OCI-LY3 (cell line): Measurements from ENCODE around the gene ST6GALNAC5.

Experiments
- H2AFZ ChIP-seq: fragments of 200-600, 300-600 bp; shearing (Covaris generic); 2 replicates; pipeline ENCODE4 v1.6.0; 2014; ENCODE audit warnings: antibody characterized with exemption, low read depth, low read length
- H3K27ac ChIP-seq: fragments of 200-600, 300-600 bp; sonication (generic); 2 replicates; pipeline ENCODE4 v1.5.1; 2014; ENCODE audit warnings: mild to moderate bottlenecking, low read length, moderate library complexity, mixed read lengths
- H3K27me3 ChIP-seq: fragments of 200-600, 300-600 bp; sonication (generic); 2 replicates; pipeline ENCODE4 v1.6.1; 2014; ENCODE audit warnings: low read depth, low read length, mixed read lengths
- H3K36me3 ChIP-seq: fragments of 200-600, 300-600 bp; sonication (generic); replicated peaks from 2 replicates; pipeline ENCODE3; 2014; ENCODE audit warnings: low read depth, low read length, mixed read lengths
- H3K4me1 ChIP-seq: fragments of 300-600, 200-600 bp; sonication (generic); 2 replicates; pipeline ENCODE4 v1.6.1; 2014; ENCODE audit warnings: low read length, mixed read lengths
- H3K4me2 ChIP-seq: fragments of 200-600, 300-600 bp; sonication (generic); 2 replicates; pipeline ENCODE4 v1.6.1; 2014; ENCODE audit warnings: low read length, mixed read lengths
- H3K4me3 ChIP-seq: fragments of 300-600, 200-600 bp; sonication (generic); 2 replicates; pipeline ENCODE4 v1.5.1; 2014; ENCODE audit warnings: antibody characterized with exemption, mild to moderate bottlenecking, low read length, moderate library complexity
- H3K79me2 ChIP-seq: fragments of 300-600, 200-600 bp; shearing (Covaris generic); 2 replicates; pipeline ENCODE4 v1.6.1; 2014; ENCODE audit warnings: mild to moderate bottlenecking, low read length, mixed read lengths
- H3K9ac ChIP-seq: fragments of 300-600, 200-600 bp; shearing (Covaris generic); 2 replicates; pipeline ENCODE4 v1.6.0; 2014; ENCODE audit warnings: mild to moderate bottlenecking, low read length, moderate library complexity
- H3K9me3 ChIP-seq: fragments of 200-600, 300-600 bp; shearing (Covaris generic); 2 replicates; pipeline ENCODE4 v1.6.1; 2014; ENCODE audit warnings: low read length, mixed read lengths; ENCODE audit not compliant: insufficient read depth
- H4K20me1 ChIP-seq: fragments of 200-600, 300-600 bp; sonication (generic); 2 replicates; pipeline ENCODE4 v1.6.1; 2016; ENCODE audit warnings: low read length, mixed read lengths; ENCODE audit not compliant: insufficient read depth
- EZH2phosphoT487 ChIP-seq: fragments of 200-600 bp; shearing (Covaris generic); IDR thresholded peaks from 2 replicates; pipeline ENCODE4 v1.6.1; 2018; ENCODE audit warnings: antibody characterized with exemption, mixed run types, low read depth
- TF ChIP-seq, protein P1 (sequence below): fragments of 200-600, 300-600 bp; sonication (generic); IDR thresholded peaks from 2 replicates; pipeline ENCODE4 v1.5.1; 2014; ENCODE audit warnings: antibody characterized with exemption, low read length, low read depth

The ST6GALNAC5 gene

GRCh38 chr1:76841460-76841859, 25.8 kb upstream of the ST6GALNAC5 start:
- no peak overlapping the region for H3K4me2 ChIP-seq
- no peaks in the 10 kb centered on the region for H3K27me3 ChIP-seq
- H3K27ac ChIP-seq: no peak overlapping the region
- no peak overlapping the region for H2AFZ ChIP-seq
- TF ChIP-seq, protein P1, sequence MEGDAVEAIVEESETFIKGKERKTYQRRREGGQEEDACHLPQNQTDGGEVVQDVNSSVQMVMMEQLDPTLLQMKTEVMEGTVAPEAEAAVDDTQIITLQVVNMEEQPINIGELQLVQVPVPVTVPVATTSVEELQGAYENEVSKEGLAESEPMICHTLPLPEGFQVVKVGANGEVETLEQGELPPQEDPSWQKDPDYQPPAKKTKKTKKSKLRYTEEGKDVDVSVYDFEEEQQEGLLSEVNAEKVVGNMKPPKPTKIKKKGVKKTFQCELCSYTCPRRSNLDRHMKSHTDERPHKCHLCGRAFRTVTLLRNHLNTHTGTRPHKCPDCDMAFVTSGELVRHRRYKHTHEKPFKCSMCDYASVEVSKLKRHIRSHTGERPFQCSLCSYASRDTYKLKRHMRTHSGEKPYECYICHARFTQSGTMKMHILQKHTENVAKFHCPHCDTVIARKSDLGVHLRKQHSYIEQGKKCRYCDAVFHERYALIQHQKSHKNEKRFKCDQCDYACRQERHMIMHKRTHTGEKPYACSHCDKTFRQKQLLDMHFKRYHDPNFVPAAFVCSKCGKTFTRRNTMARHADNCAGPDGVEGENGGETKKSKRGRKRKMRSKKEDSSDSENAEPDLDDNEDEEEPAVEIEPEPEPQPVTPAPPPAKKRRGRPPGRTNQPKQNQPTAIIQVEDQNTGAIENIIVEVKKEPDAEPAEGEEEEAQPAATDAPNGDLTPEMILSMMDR: no peak
- no peak for TF ChIP-seq EZH2phosphoT487
- H3K36me3 ChIP-seq: no peaks in the 10 kb centered on the region
- no peaks in the 10 kb centered on the region for H3K4me1 ChIP-seq
- no peak overlapping the region for H3K9ac ChIP-seq
- no peaks in the 10 kb centered on the region for H3K9me3 ChIP-seq
- no peaks in the 10 kb centered on the region for H4K20me1 ChIP-seq
- no peak overlapping the region for H3K4me3 ChIP-seq
- H3K79me2 ChIP-seq: no peaks in the 10 kb centered on the region

DNA sequence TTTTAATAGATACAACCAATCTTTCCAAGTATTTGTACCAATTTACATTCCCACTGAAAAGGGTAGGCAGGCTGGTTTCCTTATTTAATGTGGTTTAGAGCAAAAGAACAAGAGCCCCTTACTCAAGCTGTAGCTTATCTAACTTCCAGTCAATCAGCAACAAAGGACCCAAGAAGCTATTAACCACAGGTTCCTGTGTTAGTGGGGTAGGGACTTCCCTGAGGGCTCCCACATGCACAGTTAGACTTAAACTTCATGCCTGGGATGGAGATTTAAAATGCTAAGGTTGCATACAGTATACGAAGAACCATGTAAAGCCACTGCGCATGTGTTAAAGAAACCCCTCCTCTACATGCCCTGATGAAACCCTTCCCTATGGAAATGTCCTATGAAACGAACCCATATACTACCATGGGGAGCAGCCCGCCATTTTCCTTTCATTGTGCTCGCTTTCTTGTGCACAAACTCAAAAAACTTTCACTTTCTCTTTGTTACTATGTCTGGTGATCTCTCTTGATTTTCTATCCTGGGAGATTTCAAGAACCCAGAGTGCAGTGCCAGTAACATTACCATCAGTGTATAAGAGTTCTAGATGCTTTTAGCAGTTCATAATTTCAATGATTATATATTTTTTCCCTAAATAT, 23.3 kb upstream of the ST6GALNAC5 start:
- no peaks in the 10 kb centered on the region for H3K4me1 ChIP-seq
- H3K36me3 ChIP-seq: no peaks in the 10 kb centered on the region
- H3K27ac ChIP-seq: no peak overlapping the region
- no peaks in the 10 kb centered on the region for H3K27me3 ChIP-seq
- H3K9ac ChIP-seq: no peak overlapping the region
- TF ChIP-seq EZH2phosphoT487: no peak
- TF ChIP-seq, protein P1: no peak
- no peaks in the 10 kb centered on the region for H3K9me3 ChIP-seq
- H4K20me1 ChIP-seq: no peaks in the 10 kb centered on the region
- H3K4me2 ChIP-seq: no peak overlapping the region; the same call in 1 of the 2 replicates
- H3K4me3 ChIP-seq: peak overlapping the region; percentile 10; the same call in 1 of the 2 replicates
- H3K79me2 ChIP-seq: no peaks in the 10 kb centered on the region
- no peak overlapping the region for H2AFZ ChIP-seq

GRCh38 chr1:76854255-76854654, 13.0 kb upstream of the ST6GALNAC5 start:
- Histone ChIP-seq H3K9ac (no peak overlapping the region), H3K79me2 (no peaks in the 10 kb centered on the region), H3K4me3 (no peak overlapping the region), H3K9me3 (no peaks in the 10 kb centered on the region), H4K20me1 (no peaks in the 10 kb centered on the region), H3K4me2 (no peak overlapping the region), H3K4me1 (no peaks in the 10 kb centered on the region), H2AFZ (no peak overlapping the region), H3K27ac (no peak overlapping the region), H3K36me3 (no peaks in the 10 kb centered on the region), H3K27me3 (no peaks in the 10 kb centered on the region)
- TF ChIP-seq EZH2phosphoT487: no peak
- TF ChIP-seq, protein P1: no peak

- no peak overlapping the region for H3K4me3 ChIP-seq
- no peaks in the 10 kb centered on the region for H3K27me3 ChIP-seq
- no peaks in the 10 kb centered on the region for H3K36me3 ChIP-seq
- no peak overlapping the region for H3K4me2 ChIP-seq
- H3K79me2 ChIP-seq: no peaks in the 10 kb centered on the region
- no peak for TF ChIP-seq EZH2phosphoT487
- TF ChIP-seq, protein P1: no peak
- no peaks in the 10 kb centered on the region for H4K20me1 ChIP-seq
- no peak overlapping the region for H3K27ac ChIP-seq
- no peak overlapping the region for H3K9ac ChIP-seq
- no peak overlapping the region for H2AFZ ChIP-seq
- no peaks in the 10 kb centered on the region for H3K9me3 ChIP-seq
- no peaks in the 10 kb centered on the region for H3K4me1 ChIP-seq
These were observed 11.2 kb upstream of the ST6GALNAC5 start for GRCh38 chr1:76856104-76856503.
